ENCODE results near the gene FAF1.

DNA sequence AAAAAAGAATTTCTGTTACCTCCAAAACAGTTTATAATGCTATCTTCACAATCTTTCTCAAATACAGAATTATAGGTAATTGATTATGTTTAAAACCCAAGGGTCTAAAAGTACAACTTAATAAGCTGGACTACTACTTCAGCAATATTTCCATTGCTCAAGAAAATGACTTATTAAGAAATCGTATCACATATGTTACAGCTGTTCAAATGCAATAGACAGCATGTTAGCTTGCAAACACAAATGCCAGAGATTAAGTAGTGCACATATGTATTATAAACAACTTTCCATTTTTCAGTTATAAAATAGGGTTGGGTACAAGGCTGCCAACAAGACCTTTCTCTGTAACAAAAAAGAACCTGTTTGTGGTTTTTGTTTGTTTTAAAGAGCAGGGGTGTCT, 325.8 kb downstream of the FAF1 start:
- TF ChIP-seq, protein P1, sequence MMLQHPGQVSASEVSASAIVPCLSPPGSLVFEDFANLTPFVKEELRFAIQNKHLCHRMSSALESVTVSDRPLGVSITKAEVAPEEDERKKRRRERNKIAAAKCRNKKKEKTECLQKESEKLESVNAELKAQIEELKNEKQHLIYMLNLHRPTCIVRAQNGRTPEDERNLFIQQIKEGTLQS (IDR thresholded peaks at IDR 0.05) = no peak
- TF ChIP-seq, protein P2, sequence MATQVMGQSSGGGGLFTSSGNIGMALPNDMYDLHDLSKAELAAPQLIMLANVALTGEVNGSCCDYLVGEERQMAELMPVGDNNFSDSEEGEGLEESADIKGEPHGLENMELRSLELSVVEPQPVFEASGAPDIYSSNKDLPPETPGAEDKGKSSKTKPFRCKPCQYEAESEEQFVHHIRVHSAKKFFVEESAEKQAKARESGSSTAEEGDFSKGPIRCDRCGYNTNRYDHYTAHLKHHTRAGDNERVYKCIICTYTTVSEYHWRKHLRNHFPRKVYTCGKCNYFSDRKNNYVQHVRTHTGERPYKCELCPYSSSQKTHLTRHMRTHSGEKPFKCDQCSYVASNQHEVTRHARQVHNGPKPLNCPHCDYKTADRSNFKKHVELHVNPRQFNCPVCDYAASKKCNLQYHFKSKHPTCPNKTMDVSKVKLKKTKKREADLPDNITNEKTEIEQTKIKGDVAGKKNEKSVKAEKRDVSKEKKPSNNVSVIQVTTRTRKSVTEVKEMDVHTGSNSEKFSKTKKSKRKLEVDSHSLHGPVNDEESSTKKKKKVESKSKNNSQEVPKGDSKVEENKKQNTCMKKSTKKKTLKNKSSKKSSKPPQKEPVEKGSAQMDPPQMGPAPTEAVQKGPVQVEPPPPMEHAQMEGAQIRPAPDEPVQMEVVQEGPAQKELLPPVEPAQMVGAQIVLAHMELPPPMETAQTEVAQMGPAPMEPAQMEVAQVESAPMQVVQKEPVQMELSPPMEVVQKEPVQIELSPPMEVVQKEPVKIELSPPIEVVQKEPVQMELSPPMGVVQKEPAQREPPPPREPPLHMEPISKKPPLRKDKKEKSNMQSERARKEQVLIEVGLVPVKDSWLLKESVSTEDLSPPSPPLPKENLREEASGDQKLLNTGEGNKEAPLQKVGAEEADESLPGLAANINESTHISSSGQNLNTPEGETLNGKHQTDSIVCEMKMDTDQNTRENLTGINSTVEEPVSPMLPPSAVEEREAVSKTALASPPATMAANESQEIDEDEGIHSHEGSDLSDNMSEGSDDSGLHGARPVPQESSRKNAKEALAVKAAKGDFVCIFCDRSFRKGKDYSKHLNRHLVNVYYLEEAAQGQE (IDR thresholded peaks at IDR 0.05) = no peak
- TF ChIP-seq, protein P3, sequence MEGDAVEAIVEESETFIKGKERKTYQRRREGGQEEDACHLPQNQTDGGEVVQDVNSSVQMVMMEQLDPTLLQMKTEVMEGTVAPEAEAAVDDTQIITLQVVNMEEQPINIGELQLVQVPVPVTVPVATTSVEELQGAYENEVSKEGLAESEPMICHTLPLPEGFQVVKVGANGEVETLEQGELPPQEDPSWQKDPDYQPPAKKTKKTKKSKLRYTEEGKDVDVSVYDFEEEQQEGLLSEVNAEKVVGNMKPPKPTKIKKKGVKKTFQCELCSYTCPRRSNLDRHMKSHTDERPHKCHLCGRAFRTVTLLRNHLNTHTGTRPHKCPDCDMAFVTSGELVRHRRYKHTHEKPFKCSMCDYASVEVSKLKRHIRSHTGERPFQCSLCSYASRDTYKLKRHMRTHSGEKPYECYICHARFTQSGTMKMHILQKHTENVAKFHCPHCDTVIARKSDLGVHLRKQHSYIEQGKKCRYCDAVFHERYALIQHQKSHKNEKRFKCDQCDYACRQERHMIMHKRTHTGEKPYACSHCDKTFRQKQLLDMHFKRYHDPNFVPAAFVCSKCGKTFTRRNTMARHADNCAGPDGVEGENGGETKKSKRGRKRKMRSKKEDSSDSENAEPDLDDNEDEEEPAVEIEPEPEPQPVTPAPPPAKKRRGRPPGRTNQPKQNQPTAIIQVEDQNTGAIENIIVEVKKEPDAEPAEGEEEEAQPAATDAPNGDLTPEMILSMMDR (IDR thresholded peaks at IDR 0.05; ENCODE audit: low read depth, low read length, missing input control) = no peak
- TF ChIP-seq, protein P4, sequence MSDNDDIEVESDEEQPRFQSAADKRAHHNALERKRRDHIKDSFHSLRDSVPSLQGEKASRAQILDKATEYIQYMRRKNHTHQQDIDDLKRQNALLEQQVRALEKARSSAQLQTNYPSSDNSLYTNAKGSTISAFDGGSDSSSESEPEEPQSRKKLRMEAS (IDR thresholded peaks at IDR 0.05) = no peak

All from liver (tissue), 3 donors.